CD14-positive monocyte (primary cell): ENCODE data around the gene PUSL1. TPM values are rescaled to one million over a fixed set of nuclear protein-coding genes. Genes with fewer than 3 reads are reported as not detected.

Experiments used
- DNase-seq, 3 donors: peaks; one replicate each; pipeline ENCODE4 v3.0.0-alpha.2; 2011 to 2022
- H2AFZ ChIP-seq: 2 replicates; pipeline ENCODE4 v1.6.0; 2012; ENCODE audit warnings: mild to moderate bottlenecking, low read depth, low read length, inconsistent platforms; ENCODE audit not compliant: insufficient read depth, poor library complexity, severe bottlenecking
- H3K27ac ChIP-seq, 2 donors: 1 replicate in 1 of 2; 2 replicates in 1 of 2; pipeline ENCODE4 v1.5.1; 2012 to 2013; ENCODE audit warnings: low read length in 2 of 2, control low read depth in 1 of 2, inconsistent platforms in 1 of 2, low read depth in 1 of 2, mild to moderate bottlenecking in 1 of 2
- H3K27me3 ChIP-seq, 2 donors: one replicate each; pipeline versions ENCODE4 v1.6.0 to v1.6.1; 2011 to 2013; ENCODE audit warnings: low read length in 2 of 2; ENCODE audit not compliant: control insufficient read depth in 2 of 2, insufficient read depth in 2 of 2
- H3K36me3 ChIP-seq, 2 donors: replicated peaks in 1 of 2; 1 replicate in 1 of 2; 2 replicates in 1 of 2; pipeline versions ENCODE4 v1.5.1 to v1.6.1; 2012 to 2013; ENCODE audit warnings: low read length in 2 of 2, control low read depth in 1 of 2, inconsistent platforms in 1 of 2, mild to moderate bottlenecking in 1 of 2; ENCODE audit not compliant: insufficient read depth in 2 of 2, control insufficient read depth in 1 of 2
- H3K4me1 ChIP-seq, 2 donors: 1 replicate in 1 of 2; 2 replicates in 1 of 2; pipeline versions ENCODE4 v1.5.1 to v1.6.1; 2012 to 2013; ENCODE audit warnings: low read length in 2 of 2, control low read depth in 1 of 2, inconsistent platforms in 1 of 2, mild to moderate bottlenecking in 1 of 2, moderate library complexity in 1 of 2; ENCODE audit not compliant: insufficient read depth in 2 of 2, control insufficient read depth in 1 of 2
- H3K4me2 ChIP-seq: replicated peaks from 2 replicates; pipeline ENCODE3; 2012; ENCODE audit warnings: low read length, moderate library complexity, mild to moderate bottlenecking; ENCODE audit not compliant: poor library complexity, severe bottlenecking; ENCODE audit errors: extremely low read depth
- H3K4me3 ChIP-seq, 3 experiments: fragments of 200-600 bp in 1 of 3; sonication (generic) in 1 of 3; replicated peaks in 1 of 3; 1 replicate in 2 of 3; 2 replicates in 1 of 3; pipeline ENCODE4 v1.5.1; 2011 to 2013; ENCODE audit warnings: low read length in 3 of 3, mild to moderate bottlenecking in 3 of 3, control low read depth in 2 of 3, low read depth in 2 of 3, inconsistent platforms in 1 of 3, moderate library complexity in 1 of 3
- H3K79me2 ChIP-seq: 2 replicates; pipeline ENCODE4 v1.6.0; 2012; ENCODE audit warnings: mild to moderate bottlenecking, control low read depth, inconsistent platforms, low read length, moderate library complexity; ENCODE audit not compliant: insufficient read depth
- H3K9ac ChIP-seq: 2 replicates; pipeline ENCODE4 v1.6.0; 2017; ENCODE audit warnings: low read length, mild to moderate bottlenecking; ENCODE audit not compliant: insufficient read depth, poor library complexity, severe bottlenecking
- H3K9me3 ChIP-seq, 2 donors: replicated peaks in 1 of 2; 1 replicate in 1 of 2; 2 replicates in 1 of 2; pipeline versions ENCODE4 v1.5.1 to v1.6.1; 2012 to 2013; ENCODE audit warnings: low read length in 2 of 2, control low read depth in 1 of 2; ENCODE audit not compliant: control insufficient read depth in 1 of 2, insufficient read depth in 1 of 2
- H4K20me1 ChIP-seq: 2 replicates; pipeline ENCODE4 v1.6.0; 2012; ENCODE audit warnings: mild to moderate bottlenecking, low read length, control low read depth, moderate library complexity; ENCODE audit not compliant: insufficient read depth
- H3K27ac Mint-ChIP-seq, 7 donors: one replicate each; pipeline ENCODE4 v1.8.0; 2020; ENCODE audit warnings: mild to moderate bottlenecking in 7 of 7, mixed read lengths in 7 of 7, moderate library complexity in 6 of 7, inconsistent platforms in 2 of 7
- H3K27me3 Mint-ChIP-seq, 3 donors: one replicate each; pipeline ENCODE4 v1.8.0; 2021 to 2022; ENCODE audit warnings: low read depth in 3 of 3, mild to moderate bottlenecking in 3 of 3, mixed read lengths in 3 of 3, moderate library complexity in 3 of 3, inconsistent platforms in 1 of 3
- H3K36me3 Mint-ChIP-seq, 2 donors: one replicate each; pipeline ENCODE4 v1.8.0; 2020; ENCODE audit warnings: mixed read lengths in 2 of 2, inconsistent platforms in 1 of 2, mild to moderate bottlenecking in 1 of 2
- H3K4me1 Mint-ChIP-seq: one replicate; pipeline ENCODE4 v1.8.0; 2020; ENCODE audit warnings: mild to moderate bottlenecking, mixed read lengths
- H3K4me3 Mint-ChIP-seq, 2 donors: one replicate each; pipeline ENCODE4 v1.8.0; 2020; ENCODE audit warnings: mild to moderate bottlenecking in 2 of 2, mixed read lengths in 2 of 2, moderate library complexity in 1 of 2
- H3K9me3 Mint-ChIP-seq, 7 donors: one replicate each; pipeline ENCODE4 v1.8.0; 2020 to 2022; ENCODE audit warnings: mixed read lengths in 7 of 7, mild to moderate bottlenecking in 6 of 7, moderate library complexity in 6 of 7, inconsistent platforms in 2 of 7
- CTCF ChIP-seq: fragments of 200-600 bp; IDR thresholded peaks from one replicate; pipeline ENCODE4 v1.8.0; 2022; ENCODE audit warnings: antibody characterized with exemption, mild to moderate bottlenecking
- WGBS: methylation state at CpG from one replicate; pipeline ENCODE4 v1.1.5; 2013; ENCODE audit warnings: missing lambda C conversion rate; ENCODE audit not compliant: insufficient coverage; 5-methylcytosine and 5-hydroxymethylcytosine counted together
- intact Hi-C, 2 donors: fragments of 100-400 bp; cut with micrococcal nuclease; formaldehyde crosslinking; loops; one replicate each; pipeline versions ENCODE4 v1.15.0 to v1.15.1; 2023
- polyA plus RNA-seq, 3 donors: library from polyadenylated mRNA; depleted of rRNA in 1 of 3; unstranded in 2 of 3; stranded (reverse) in 1 of 3; fragments of 300-500 nt in 2 of 3; fragments of >200 nt in 1 of 3; fragmentation: Illumina TruSeq in 2 of 3; gene quantifications; 1 replicate in 2 of 3; 2 replicates in 1 of 3; pipeline ENCODE4 v1.2.3, GENCODE V29; 2012 to 2021

The PUSL1 gene
- polyA plus RNA-seq, 3 donors: 13.8 to 27.4 (median 14.8) TPM

- Histone ChIP-seq H2AFZ (no peak overlapping the region), H3K79me2 (peaks cover 14% of the 10 kb centered on the region), H3K4me1 (peaks cover 15 to 18% of the 10 kb centered on the region in 2 donors), H4K20me1 (peaks cover 92% of the 10 kb centered on the region), H3K27ac (peak overlapping the region; percentile 42 to 66), H3K9me3 (no peaks in the 10 kb centered on the region), H3K9ac (no peak overlapping the region), H3K36me3 (peaks cover 64 to 91% of the 10 kb centered on the region in 2 donors), H3K27me3 (no peaks in the 10 kb centered on the region), H3K4me3 (no peak overlapping the region), H3K4me2 (no peak overlapping the region)
- Mint-ChIP-seq H3K9me3 (peaks cover 0 to 2% (median 0%) of the 10 kb centered on the region in 7 donors), H3K27ac (peak overlapping the region in 5 of 7 donors; percentile 31 to 85 (median 83)), H3K27me3 (peaks cover 0 to 2% (median 0%) of the 10 kb centered on the region in 3 donors), H3K4me3 (no peak overlapping the region), H3K36me3 (peaks cover 65 to 87% of the 10 kb centered on the region in 2 donors), H3K4me1 (peaks cover 22% of the 10 kb centered on the region)
- 81% methylated on average over 4 of the region's 18 CpGs for whole genome bisulfite sequencing
- no peak for DNase-seq
- intact Hi-C loops: no loop called here
- TF ChIP-seq CTCF: no peak
Measured at GRCh38 chr1:1259540-1259939, 48.9 kb upstream of the PUSL1 start.

GRCh38 chr1:1259951-1260600, 48.3 kb upstream of the PUSL1 start:
- Mint-ChIP-seq H3K36me3 (peaks cover 64 to 86% of the 10 kb centered on the region in 2 donors), H3K4me3 (peak overlapping the region; percentile 42 to 55)

More at GRCh38 chr1:1259951-1260600, 48.3 kb upstream of the PUSL1 start:
- peaks cover 94% of the 10 kb centered on the region for H4K20me1 ChIP-seq
- Mint-ChIP-seq H3K27me3 (peaks cover 0 to 2% (median 0%) of the 10 kb centered on the region in 3 donors), H3K4me1 (peaks cover 22% of the 10 kb centered on the region), H3K27ac (peak overlapping the region; percentile 63 to 88 (median 83)), H3K9me3 (peaks cover 0 to 2% (median 0%) of the 10 kb centered on the region in 7 donors)
- peak overlapping the region; percentile 42 to 66 for H3K27ac ChIP-seq
- DNase-seq: peak; percentile 9 to 37 (median 31)
- no peak overlapping the region for H3K4me2 ChIP-seq
- H3K9ac ChIP-seq: no peak overlapping the region
- intact Hi-C loops: no loop called here
- H2AFZ ChIP-seq: no peak overlapping the region
- no peak for TF ChIP-seq CTCF
- no peaks in the 10 kb centered on the region for H3K27me3 ChIP-seq
- peaks cover 15 to 18% of the 10 kb centered on the region in 2 donors for H3K4me1 ChIP-seq
- H3K79me2 ChIP-seq: peaks cover 19% of the 10 kb centered on the region
- H3K36me3 ChIP-seq: peaks cover 63 to 91% of the 10 kb centered on the region in 2 donors
- no peaks in the 10 kb centered on the region for H3K9me3 ChIP-seq
- H3K4me3 ChIP-seq: no peak overlapping the region
- WGBS: 40% methylated on average over 25 of the region's 26 CpGs
